ENCODE results near the gene FER1L5.
"Not testable (repeated sequence)": the region's sequence is repeated elsewhere in the genome, so short reads cannot be mapped to it uniquely, and the experiment has no call there.

The FER1L5 gene

GRCh38 chr2:96637385-96638143 is 5.0 kb upstream of the FER1L5 start:
- peak; percentile 84 for DNase-seq

DNA sequence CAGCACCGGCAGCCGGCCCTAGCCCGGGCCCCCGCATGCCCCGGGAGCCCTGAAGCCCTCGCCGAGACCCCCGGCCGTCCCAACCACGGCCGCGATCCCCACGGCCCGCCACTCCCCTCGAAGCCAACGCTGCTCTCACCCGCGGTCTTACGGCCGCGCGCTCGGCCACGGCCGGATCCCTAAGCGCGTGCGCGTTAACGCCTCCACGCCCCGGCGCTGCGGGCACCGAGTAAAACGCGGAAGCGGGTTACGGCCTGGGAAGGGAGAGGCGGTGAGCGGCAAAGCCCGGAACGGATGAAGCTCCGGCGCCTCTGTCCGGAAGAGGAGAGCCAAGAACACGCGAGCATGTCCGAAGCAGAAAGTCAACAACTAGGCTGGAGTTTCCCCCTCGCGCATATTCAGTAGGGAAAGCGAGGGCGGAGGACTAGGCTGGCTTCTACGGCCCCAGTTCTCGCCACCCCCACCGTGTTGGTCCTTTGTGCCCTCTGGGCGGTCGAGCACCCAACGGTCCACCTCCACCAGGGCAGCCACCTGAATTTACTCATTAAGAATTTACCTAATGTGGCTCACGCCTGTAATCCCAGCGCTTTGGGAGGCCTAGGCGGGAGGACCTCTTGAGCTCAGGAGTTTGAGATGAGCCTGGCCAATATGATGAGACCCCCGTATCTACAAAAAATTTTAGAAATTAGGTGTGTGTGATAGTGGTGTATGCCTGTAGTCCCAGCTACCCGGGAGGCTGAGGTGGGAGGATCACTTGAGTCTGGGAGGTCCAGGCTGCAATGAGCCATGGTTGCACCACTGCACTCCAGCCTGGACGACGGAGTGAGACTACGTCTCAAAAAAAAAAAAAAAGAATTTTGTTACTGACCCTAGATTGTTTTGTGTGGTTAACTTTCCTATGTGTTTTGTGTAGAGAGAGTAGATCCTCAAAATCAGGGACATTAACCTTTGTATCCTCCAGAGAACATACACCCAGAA is 4.1 kb upstream of the FER1L5 start, which contains the start of gene KANSL3:
KANSL3 (minus strand) TSS at position 169 of the 978 bp plus-strand sequence. CDS start 1,177 bp downstream, outside the sequence.
- DNase-seq, result peak; percentile 92

DNA sequence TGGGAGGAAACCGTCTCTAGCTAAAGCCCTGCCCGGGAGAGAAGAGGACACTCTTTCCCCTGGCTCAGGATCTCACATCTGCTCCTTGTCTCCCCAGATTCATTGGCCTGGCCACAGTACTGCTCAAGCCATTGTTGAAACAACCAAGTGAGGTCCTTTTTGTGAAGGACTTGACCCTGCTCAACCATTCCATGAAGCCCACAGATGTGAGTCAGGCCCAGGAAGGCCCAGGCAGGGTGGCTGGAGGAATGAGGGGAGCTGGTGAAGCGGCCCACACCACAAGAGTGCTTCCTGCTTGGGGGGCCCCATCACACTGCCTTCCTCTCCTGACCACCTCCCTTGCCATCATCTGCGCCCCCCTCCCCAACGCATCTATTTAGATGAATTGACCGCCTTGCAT is 5.1 kb downstream of the FER1L5 start:
- no peak for DNase-seq

- DNase-seq, result peak; percentile 70
Observed at GRCh38 chr2:96648306-96648930, 5.9 kb downstream of the FER1L5 start.

GRCh38 chr2:96649342-96649741 is 6.8 kb downstream of the FER1L5 start:
- no peak for DNase-seq

DNA sequence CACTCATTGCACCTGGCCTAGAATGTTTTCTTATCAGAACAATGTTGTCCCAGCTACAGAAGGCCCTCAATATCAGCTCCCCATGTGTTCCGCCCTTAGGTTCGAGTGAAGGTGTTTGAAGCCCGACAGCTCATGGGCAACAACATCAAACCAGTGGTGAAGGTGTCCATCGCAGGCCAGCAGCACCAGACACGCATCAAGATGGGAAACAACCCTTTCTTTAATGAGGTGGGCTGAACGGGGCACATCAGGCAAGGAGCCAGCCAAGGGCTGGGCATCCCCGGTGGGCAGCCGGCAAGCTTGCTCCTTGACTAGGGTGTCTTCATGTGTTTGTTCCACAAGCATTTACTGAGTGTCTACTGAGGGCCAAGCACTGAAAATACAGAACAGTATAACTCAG is 9.2 kb downstream of the FER1L5 start:
- DNase-seq, result no peak

- not testable (repeated sequence) for DNase-seq
Observed at GRCh38 chr2:96654791-96655190, 12.2 kb downstream of the FER1L5 start.

GRCh38 chr2:96655526-96655925 is 13.0 kb downstream of the FER1L5 start:
- DNase-seq, result no peak

DNA sequence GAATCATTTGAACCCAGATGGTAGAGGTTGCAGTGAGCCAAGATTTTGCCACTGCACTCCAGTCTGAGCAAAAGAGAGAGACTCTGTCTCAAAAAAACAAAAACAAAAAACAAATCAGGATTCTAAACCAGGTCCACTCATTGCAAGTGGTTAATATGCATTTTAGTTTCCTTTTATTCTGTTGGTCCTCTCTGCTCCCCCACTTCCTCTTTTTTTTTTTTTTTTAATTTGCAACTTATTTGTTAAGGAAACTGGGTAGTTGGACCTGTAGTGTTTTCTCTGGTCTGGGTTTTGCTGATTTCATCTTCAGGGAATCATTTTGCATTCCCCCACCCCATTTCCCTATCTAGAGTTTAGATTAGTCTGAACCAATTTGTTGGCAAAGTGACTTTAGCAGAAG is 14.0 kb downstream of the FER1L5 start:
- no peak for DNase-seq

GRCh38 chr2:96661324-96661723 is 18.8 kb downstream of the FER1L5 start:
- DNase-seq, result no peak

DNA sequence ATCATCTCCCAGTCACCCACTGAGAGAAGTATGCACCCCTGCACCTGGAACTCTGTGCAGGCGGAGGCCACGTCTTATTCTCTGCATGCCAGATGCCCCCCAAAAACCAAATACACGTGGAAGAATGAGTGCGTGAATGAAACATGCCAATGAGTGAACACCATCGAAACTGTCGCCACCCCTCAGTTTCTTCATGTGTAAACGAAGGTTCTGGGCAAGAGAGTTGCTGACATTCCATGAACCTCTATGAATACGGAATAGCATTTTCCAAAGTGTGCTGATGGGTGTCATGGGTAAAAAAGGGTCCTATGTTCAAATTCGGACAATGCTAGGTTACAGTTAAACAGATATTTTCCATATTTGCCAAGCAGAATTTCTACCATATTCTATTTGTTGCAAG is 19.8 kb downstream of the FER1L5 start:
- DNase-seq, result no peak

GRCh38 chr2:96663177-96663576 is 20.6 kb downstream of the FER1L5 start:
- no peak for DNase-seq

GRCh38 chr2:96663829-96664228 is 21.3 kb downstream of the FER1L5 start:
- DNase-seq, result no peak

- DNase-seq, result no peak
Observed at GRCh38 chr2:96664366-96664925, 21.9 kb downstream of the FER1L5 start.

DNA sequence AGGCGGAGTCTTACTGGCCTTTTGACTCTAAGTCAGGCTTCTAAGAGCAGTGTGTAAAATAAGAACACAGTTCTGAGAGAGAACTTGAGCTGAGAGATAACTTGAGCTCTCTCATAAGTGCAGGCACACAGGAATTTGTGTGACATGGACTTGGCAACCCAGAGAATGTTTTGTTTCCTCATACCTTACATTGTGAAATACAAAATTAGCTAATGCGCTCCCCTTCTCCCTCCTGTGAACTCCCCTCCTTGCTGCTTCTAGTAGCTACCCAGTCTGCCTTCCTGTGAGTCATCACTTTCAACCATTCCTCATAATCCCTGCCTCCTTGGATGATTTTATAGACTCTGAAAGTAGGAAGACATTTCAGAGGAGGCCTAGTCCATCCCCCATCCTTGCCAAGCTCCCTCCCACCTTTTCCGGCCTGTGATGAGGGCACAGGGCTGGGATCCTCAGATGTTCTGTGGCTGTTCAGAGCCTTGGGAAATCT is 22.6 kb downstream of the FER1L5 start:
- DNase-seq, result no peak

GRCh38 chr2:96665717-96666116 is 23.2 kb downstream of the FER1L5 start:
- DNase-seq, result not testable (repeated sequence)

- DNase-seq, result no peak
Observed at GRCh38 chr2:96668771-96669170, 26.2 kb downstream of the FER1L5 start.

GRCh38 chr2:96669539-96670215 is 27.1 kb downstream of the FER1L5 start:
- DNase-seq, result no peak

DNA sequence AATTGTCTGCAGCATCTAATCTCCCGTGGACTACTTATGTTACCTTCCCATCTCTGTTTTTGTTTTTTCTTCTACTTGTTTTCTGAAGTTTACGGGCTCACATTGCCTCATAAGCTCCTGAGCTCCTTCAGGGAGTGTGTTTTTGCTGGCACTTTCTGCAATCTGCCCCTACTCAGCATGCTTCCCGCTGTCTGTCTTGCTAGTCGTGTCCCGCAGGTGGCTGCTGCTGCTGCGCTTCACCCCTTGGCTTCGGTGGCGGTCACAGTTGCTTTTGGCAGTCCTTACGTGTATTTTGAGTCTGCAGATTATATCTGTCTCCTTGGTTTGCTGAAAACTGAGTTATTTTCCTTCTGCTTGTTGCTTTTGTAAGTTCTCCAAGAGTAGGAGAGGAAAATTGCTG is 37.3 kb downstream of the FER1L5 start:
- DNase-seq, result no peak

GRCh38 chr2:96680561-96681141 is 38.1 kb downstream of the FER1L5 start:
- DNase-seq, result no peak

DNA sequence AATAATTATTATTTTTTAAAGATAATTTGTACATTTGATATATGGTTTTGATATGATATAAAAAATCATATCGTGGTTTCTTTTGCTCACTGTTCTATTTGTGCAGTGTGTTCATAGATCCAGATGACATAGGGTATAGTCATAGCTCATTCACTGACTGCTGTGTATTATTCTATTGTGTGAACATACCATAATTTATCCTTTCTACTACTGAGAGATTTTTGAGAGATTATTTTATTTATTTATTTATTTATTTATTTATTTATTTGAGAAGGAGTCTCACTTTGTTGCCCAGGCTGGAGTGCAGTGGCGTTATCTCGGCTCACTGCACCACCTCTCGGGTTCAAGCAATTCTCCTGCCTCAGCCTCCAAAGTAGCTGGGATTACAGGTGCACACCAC is 39.0 kb downstream of the FER1L5 start:
- no peak for DNase-seq

DNA sequence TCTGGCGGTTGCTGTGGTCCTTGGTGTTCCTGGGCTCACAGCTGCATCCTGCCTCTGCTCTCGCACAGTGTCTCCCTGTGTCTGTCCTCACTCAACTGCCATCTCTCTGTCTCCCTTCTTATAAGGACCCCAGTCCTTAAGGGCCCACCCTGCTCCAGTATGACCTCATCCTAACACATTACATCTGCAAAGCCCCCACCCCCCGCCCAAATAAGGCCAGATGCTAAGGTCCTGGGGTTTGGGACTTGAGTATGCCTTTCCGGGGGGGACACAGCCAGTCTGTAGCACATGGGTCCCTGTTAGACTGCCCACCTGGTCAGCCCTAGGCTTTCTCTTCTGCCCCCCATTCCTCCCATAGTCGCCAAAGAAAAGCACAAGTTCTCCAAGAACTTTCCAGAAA is 40.7 kb downstream of the FER1L5 start:
- DNase-seq, result no peak

All from hematopoietic multipotent progenitor cell treated with erythropoietin and hydrocortisone succinate and interleukin-3 and kit ligand, for 8 days (in vitro differentiated cells).